Retinal pigment epithelial cell (primary cell): ENCODE measurements around the gene SMAD7.

ENCODE experiments used
- DNase-seq: peaks from one replicate; pipeline ENCODE4 v3.0.0-alpha.2; 2010; ENCODE audit warnings: low read depth
- H3K4me3 ChIP-seq: 2 replicates; pipeline ENCODE4 v1.5.1; 2011; ENCODE audit warnings: mild to moderate bottlenecking, low read length, control low read depth, moderate library complexity
- CTCF ChIP-seq: conservative IDR thresholded peaks from 2 replicates; pipeline ENCODE4 v1.5.1; 2011; ENCODE audit warnings: low read depth, low read length, control low read depth, inconsistent platforms

The SMAD7 gene

GRCh38 chr18:48886520-48887293, 64.1 kb downstream of the SMAD7 start:
- no peak for TF ChIP-seq CTCF
- H3K4me3 ChIP-seq, result no peak overlapping the region
- DNase-seq, result no peak

- DNase-seq, result no peak
- TF ChIP-seq CTCF, result no peak
- H3K4me3 ChIP-seq, result no peak overlapping the region
These were observed 64.8 kb downstream of the SMAD7 start for GRCh38 chr18:48885924-48886400.

GRCh38 chr18:48885266-48885923, 65.4 kb downstream of the SMAD7 start:
- TF ChIP-seq CTCF, result no peak
- H3K4me3 ChIP-seq, result no peak overlapping the region
- DNase-seq, result no peak

- TF ChIP-seq CTCF, result no peak
- no peak overlapping the region for H3K4me3 ChIP-seq
- no peak for DNase-seq
These were observed 66.0 kb downstream of the SMAD7 start for GRCh38 chr18:48884771-48885170.

DNA sequence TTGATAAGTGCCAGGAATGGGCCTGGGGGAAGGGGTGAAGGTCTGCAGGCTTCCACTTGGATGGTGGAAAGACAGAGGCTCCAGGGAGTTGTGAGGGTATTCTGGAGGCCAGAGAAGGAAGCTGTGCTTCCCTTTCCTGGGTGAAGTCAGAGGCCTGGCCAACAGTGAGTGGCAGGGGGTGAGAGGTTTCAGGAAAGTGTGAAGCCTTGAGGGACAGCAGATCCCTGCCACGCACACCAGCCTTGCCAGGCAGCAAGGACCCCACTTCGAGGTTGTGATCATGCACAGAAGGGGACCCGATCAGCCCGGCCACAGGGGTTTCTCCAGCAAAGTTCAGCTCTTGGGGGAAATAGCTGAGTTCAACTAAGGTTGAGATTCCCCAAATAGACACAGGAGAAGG, 66.5 kb downstream of the SMAD7 start:
- TF ChIP-seq CTCF, result no peak
- H3K4me3 ChIP-seq, result no peak overlapping the region

DNA sequence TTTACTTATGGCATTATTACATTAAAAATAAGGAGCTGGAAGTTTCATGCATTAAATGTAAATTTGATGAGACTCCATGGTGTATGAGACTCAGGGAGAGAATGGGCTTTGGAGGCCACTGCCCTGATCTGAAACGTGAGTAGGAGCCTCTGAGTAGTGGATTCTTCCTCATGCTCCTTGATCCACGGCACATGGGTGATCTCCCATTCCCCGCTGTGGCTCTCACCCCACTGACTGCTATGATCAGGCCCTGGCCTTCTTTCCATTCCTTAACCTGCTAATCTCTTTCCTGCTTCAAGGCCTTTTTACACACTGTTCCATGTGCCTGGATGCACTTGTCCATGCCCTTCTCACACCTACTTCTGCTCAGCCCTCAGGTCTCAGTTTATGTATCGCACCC, 68.4 kb downstream of the SMAD7 start:
- no peak overlapping the region for H3K4me3 ChIP-seq
- TF ChIP-seq CTCF, result no peak
- DNase-seq, result no peak

More for the DNA sequence above, 66.5 kb downstream of the SMAD7 start:
- DNase-seq, result no peak

DNA sequence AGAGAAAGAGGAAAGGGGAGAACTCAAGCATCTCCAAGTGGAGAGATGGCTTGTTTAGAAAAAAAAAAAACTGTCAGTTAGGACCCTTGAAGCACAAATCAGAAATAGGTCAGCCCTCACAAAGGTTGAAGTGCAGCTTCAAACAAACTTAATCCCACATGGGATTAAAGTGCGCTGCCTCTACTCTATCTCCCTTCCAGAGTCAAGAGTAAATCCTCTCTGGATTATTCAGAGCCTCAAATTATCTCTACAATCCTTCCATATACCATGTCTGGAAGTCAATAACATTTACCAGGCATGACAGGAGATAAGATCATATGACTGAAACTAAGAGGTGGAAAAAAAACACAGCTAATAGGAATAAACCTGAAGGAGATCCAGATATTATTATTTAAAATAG, 69.8 kb downstream of the SMAD7 start:
- H3K4me3 ChIP-seq, result no peak overlapping the region
- no peak for DNase-seq
- TF ChIP-seq CTCF, result no peak
